NCI-H2196 (cell line): ENCODE results near the gene UBXN6.

Experiments
- DNase-seq: peaks from one replicate; lab custom pipeline; 2025; ENCODE audit not compliant: unreplicated experiment; lab: John Stamatoyannopoulos, UW

Gene UBXN6

GRCh38 chr19:4409123-4409933 is 48.3 kb downstream of the UBXN6 start:
- DNase-seq: no peak

- no peak for DNase-seq
These were observed 51.0 kb downstream of the UBXN6 start for GRCh38 chr19:4406626-4407025.

- DNase-seq: no peak
These were observed 51.6 kb downstream of the UBXN6 start for GRCh38 chr19:4405977-4406376.

- no peak for DNase-seq
These were observed 54.4 kb downstream of the UBXN6 start for GRCh38 chr19:4403005-4403761.

GRCh38 chr19:4402171-4403004 is 55.2 kb downstream of the UBXN6 start, which contains the start of gene CHAF1A:
CHAF1A (plus strand) TSS chr19:4402640; CDS start chr19:4402763, 123 bp downstream.
- DNase-seq: peak; percentile 99

GRCh38 chr19:4401769-4402170 is 55.8 kb downstream of the UBXN6 start:
- DNase-seq: no peak

- DNase-seq: peak; percentile 96
These were observed 57.3 kb downstream of the UBXN6 start, which contains the start of gene SH3GL1 for GRCh38 chr19:4400135-4400936. SH3GL1 (minus strand) TSS chr19:4400547; CDS start chr19:4400368, 179 bp downstream.

- DNase-seq: peak; percentile 21
These were observed 57.8 kb downstream of the UBXN6 start for GRCh38 chr19:4399812-4400134.

GRCh38 chr19:4396949-4397783 is 60.4 kb downstream of the UBXN6 start:
- DNase-seq: no peak
